ENCODE results near the gene C17orf100. TPM values are rescaled to one million over a fixed set of nuclear protein-coding genes. Genes with fewer than 3 reads are reported as not detected.
A peak's percentile ranks its signal among the peaks of the same experiment; 100 is the strongest.

Gene C17orf100
- total and polyA plus RNA-seq, 2 of the 13 experiments (the other 11 are each of a cell fraction or from before 2014, with no cell fraction given) = 3.6 to 8.7 TPM

DNA sequence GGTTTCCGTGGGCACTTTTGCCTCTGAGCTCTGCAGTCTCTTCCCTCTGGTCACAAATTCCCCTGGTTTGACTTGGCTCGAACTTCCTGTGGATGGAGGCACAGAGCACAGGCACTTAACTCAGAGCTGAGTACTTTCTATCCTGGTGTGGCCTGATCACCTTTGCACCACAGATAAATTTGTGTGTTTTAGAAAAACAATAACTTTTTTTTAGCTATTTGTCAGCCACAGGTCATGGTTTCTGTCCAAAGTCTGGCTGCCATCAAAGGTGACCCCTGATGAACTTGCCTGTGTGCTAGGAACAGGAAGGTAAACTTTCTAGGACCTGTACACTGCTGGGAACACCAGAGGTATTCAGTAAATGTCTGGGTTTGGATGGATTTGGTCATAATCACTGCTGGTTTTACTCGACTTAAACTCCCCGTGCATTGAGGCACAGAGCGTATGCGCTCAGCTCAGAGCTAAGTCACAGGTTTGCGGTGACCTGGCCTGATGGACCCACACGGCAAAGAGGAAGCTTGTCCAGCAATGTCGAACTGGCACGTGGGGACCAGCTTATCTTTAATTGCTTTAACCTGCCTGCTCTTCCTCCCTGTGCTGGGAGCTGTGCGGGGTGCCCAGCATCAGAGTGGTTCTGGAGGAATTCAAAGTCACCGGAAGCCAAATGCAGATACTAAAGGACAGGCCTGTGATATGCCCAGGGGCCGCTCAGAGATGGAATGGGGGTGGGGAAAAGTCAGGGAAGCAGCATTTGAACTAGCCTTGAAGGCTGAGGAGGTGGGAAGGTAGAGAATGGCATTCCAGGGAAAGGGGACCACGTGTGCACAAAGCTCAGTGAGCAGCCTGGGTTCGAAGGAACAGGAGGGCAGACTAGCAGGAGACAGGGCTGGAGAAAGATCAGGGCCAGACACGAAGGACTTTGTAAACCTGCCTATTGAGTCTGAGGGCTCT lies 48.7 kb downstream of the C17orf100 start (continued):
- TF ChIP-seq ZNF101 (CRISPR knock-in tag; IDR thresholded peaks at IDR 0.05; ENCODE audit: borderline replicate concordance, low read depth) = no peak
- TF ChIP-seq DMAP1 (CRISPR knock-in tag; IDR thresholded peaks at IDR 0.05) = peak; percentile 20; the same call in 1 of the 2 replicates
- TF ChIP-seq ZNF207 (IDR thresholded peaks at IDR 0.05; ENCODE audit: borderline replicate concordance) = no peak
- TF ChIP-seq ATF7-NPFF (CRISPR knock-in tag; IDR thresholded peaks at IDR 0.05; ENCODE audit: low read depth) = peak; percentile 42; the same call in 1 of the 2 replicates
- no peak for TF ChIP-seq ZNF121 (CRISPR knock-in tag; IDR thresholded peaks at IDR 0.05)
- TF ChIP-seq ZBTB42 (CRISPR knock-in tag; IDR thresholded peaks at IDR 0.05) = no peak
- TF ChIP-seq AGO2 (optimal IDR thresholded peaks at IDR 0.05; ENCODE audit: low read depth, low read length) = no peak
- no peak for TF ChIP-seq ZNF672 (CRISPR knock-in tag; IDR thresholded peaks at IDR 0.05)
- TF ChIP-seq, protein P1, sequence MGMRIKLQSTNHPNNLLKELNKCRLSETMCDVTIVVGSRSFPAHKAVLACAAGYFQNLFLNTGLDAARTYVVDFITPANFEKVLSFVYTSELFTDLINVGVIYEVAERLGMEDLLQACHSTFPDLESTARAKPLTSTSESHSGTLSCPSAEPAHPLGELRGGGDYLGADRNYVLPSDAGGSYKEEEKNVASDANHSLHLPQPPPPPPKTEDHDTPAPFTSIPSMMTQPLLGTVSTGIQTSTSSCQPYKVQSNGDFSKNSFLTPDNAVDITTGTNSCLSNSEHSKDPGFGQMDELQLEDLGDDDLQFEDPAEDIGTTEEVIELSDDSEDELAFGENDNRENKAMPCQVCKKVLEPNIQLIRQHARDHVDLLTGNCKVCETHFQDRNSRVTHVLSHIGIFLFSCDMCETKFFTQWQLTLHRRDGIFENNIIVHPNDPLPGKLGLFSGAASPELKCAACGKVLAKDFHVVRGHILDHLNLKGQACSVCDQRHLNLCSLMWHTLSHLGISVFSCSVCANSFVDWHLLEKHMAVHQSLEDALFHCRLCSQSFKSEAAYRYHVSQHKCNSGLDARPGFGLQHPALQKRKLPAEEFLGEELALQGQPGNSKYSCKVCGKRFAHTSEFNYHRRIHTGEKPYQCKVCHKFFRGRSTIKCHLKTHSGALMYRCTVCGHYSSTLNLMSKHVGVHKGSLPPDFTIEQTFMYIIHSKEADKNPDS (CRISPR knock-in tag; IDR thresholded peaks at IDR 0.05) = peak; percentile 92; the same call in 1 of the 2 replicates
- TF ChIP-seq, protein P2, sequence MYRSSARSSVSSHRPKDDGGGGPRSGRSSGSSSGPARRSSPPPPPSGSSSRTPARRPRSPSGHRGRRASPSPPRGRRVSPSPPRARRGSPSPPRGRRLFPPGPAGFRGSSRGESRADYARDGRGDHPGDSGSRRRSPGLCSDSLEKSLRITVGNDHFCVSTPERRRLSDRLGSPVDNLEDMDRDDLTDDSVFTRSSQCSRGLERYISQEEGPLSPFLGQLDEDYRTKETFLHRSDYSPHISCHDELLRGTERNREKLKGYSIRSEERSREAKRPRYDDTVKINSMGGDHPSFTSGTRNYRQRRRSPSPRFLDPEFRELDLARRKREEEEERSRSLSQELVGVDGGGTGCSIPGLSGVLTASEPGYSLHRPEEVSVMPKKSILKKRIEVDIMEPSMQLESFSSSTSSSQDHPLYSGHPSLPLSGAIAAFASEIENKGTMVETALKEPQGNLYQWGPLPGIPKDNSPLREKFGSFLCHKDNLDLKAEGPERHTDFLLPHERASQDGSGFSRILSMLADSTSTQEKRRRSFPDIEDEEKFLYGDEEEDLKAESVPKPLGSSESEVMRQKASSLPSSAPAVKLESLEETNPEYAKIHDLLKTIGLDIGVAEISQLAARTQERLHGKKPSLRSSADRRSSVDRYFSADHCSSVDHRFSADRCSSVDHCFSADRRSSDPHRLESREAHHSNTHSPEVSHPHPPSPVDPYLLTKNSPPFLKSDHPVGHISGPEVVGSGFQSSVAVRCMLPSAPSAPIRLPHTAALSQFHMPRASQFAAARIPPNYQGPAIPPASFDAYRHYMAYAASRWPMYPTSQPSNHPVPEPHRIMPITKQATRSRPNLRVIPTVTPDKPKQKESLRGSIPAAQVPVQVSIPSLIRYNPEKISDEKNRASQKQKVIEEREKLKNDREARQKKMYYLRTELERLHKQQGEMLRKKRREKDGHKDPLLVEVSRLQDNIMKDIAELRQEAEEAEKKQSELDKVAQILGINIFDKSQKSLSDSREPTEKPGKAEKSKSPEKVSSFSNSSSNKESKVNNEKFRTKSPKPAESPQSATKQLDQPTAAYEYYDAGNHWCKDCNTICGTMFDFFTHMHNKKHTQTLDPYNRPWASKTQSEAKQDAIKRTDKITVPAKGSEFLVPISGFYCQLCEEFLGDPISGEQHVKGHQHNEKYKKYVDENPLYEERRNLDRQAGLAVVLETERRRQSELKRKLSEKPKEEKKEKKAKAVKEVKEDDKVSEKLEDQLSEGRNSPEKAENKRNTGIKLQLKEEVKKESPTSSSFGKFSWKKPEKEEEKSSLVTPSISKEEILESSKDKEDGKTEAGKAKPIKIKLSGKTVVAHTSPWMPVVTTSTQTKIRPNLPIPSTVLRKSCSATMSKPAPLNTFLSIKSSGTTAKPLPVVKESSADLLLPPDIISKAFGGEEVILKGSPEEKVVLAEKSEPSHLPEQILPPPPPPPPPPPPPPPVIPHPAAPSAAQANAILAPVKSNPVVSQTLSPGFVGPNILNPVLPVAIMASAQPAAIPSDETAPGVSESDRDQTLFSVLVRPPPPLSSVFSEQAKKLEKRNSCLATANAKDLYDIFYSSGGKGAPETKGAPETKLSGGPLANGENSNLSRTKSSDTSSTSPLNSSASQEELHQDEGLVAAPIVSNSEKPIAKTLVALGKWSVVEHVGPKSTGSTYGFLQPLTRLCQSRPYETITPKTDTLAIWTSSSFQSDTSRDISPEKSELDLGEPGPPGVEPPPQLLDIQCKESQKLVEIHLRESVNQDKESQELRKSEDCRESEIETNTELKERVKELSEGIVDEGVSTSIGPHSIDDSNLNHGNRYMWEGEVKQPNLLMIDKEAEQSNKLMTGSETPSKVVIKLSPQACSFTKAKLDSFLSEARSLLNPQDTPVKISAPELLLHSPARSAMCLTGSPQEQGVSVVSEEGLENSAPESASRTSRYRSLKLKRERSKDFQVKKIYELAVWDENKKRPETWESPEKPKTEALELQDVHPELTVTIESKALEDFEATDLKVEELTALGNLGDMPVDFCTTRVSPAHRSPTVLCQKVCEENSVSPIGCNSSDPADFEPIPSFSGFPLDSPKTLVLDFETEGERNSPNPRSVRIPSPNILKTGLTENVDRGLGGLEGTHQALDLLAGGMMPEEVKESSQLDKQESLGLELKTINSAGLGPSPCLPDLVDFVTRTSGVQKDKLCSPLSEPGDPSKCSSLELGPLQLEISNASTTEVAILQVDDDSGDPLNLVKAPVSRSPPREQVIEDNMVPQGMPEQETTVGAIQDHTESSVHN (CRISPR knock-in tag; IDR thresholded peaks at IDR 0.05) = 0 out of 2 replicates have a peak, but pooled peaks have one; percentile 25
- TF ChIP-seq ZNF605 (CRISPR knock-in tag; IDR thresholded peaks at IDR 0.05) = no peak; the same call in 1 of the 2 replicates
- TF ChIP-seq MTF1 (CRISPR knock-in tag; IDR thresholded peaks at IDR 0.05) = no peak
- TF ChIP-seq CHD2 (IDR thresholded peaks at IDR 0.05; ENCODE audit: low read depth, low read length) = no peak
- TF ChIP-seq, protein P3, sequence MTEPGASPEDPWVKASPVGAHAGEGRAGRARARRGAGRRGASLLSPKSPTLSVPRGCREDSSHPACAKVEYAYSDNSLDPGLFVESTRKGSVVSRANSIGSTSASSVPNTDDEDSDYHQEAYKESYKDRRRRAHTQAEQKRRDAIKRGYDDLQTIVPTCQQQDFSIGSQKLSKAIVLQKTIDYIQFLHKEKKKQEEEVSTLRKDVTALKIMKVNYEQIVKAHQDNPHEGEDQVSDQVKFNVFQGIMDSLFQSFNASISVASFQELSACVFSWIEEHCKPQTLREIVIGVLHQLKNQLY (CRISPR knock-in tag; IDR thresholded peaks at IDR 0.05) = peak; percentile 93
- no peak for TF ChIP-seq ZNF274 (CRISPR knock-in tag; IDR thresholded peaks at IDR 0.05)
- TF ChIP-seq ZNF143 (CRISPR knock-in tag; IDR thresholded peaks at IDR 0.05) = peak; percentile 38; the same call in 1 of the 2 replicates
- no peak; the same call in 1 of the 2 replicates for TF ChIP-seq ZNF547 (CRISPR knock-in tag; IDR thresholded peaks at IDR 0.05)
- TF ChIP-seq, protein P4, sequence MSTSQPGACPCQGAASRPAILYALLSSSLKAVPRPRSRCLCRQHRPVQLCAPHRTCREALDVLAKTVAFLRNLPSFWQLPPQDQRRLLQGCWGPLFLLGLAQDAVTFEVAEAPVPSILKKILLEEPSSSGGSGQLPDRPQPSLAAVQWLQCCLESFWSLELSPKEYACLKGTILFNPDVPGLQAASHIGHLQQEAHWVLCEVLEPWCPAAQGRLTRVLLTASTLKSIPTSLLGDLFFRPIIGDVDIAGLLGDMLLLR (CRISPR knock-in tag; IDR thresholded peaks at IDR 0.05) = no peak
